Caco-2 (cell line): ENCODE measurements around the gene SEC16B. TPM values are rescaled to one million over a fixed set of nuclear protein-coding genes. Genes with fewer than 3 reads are reported as not detected.
"Not testable (repeated sequence)": the region's sequence is repeated elsewhere in the genome, so short reads cannot be mapped to it uniquely, and the experiment has no call there.

Experiments
- BruUV-seq: library from RNA; stranded (reverse); fragments of 400-500 nt; replicated peaks from 2 replicates; lab custom pipeline; 2021; lab: Mats Ljungman, UMichigan
- CTCF ChIA-PET: fragments of 300-600 bp; sonication (Branson Sonifier 250); formaldehyde crosslinking; loops from one replicate; lab custom pipeline; 2022; ENCODE audit warnings: antibody characterized with exemption; lab: Charles Lee
- POLR2A ChIA-PET: fragments of 300-600 bp; sonication (Branson Sonifier 250); formaldehyde crosslinking; loops from one replicate; lab custom pipeline; 2022; ENCODE audit warnings: antibody characterized with exemption; lab: Charles Lee
- DNase-seq, 2 experiments: peaks; one replicate each; pipeline versions ENCODE4 v3.0.0 to v3.0.0-alpha.2; 2020 to 2022
- H3K27me3 ChIP-seq: replicated peaks from 2 replicates; pipeline ENCODE4 v1.6.0; 2011; ENCODE audit warnings: low read length; ENCODE audit not compliant: control insufficient read depth, insufficient read depth
- H3K36me3 ChIP-seq: 2 replicates; pipeline ENCODE4 v1.5.1; 2011; ENCODE audit warnings: low read length; ENCODE audit not compliant: control insufficient read depth, insufficient read depth
- H3K4me1 ChIP-seq: fragments of 250-450 bp; sonication (Bioruptor Pico); 2 replicates; pipeline ENCODE4 v1.5.1; 2020; ENCODE audit warnings: mild to moderate bottlenecking
- H3K4me3 ChIP-seq: 2 replicates; pipeline ENCODE4 v1.5.1; 2011; ENCODE audit warnings: low read depth, mild to moderate bottlenecking, control low read depth, low read length
- H3K9me3 ChIP-seq: fragments of 250-450 bp; sonication (Bioruptor Pico); 2 replicates; pipeline ENCODE4 v1.5.1; 2020; ENCODE audit warnings: mild to moderate bottlenecking, moderate library complexity
- H3K27ac Mint-ChIP-seq: one replicate; pipeline ENCODE4 v1.8.0; 2022; ENCODE audit warnings: mixed read lengths; ENCODE audit not compliant: unreplicated experiment
- H3K27me3 Mint-ChIP-seq: one replicate; pipeline ENCODE4 v1.8.0; 2022; ENCODE audit warnings: mixed read lengths; ENCODE audit not compliant: insufficient read depth, unreplicated experiment
- H3K36me3 Mint-ChIP-seq: one replicate; pipeline ENCODE4 v1.8.0; 2022; ENCODE audit warnings: mild to moderate bottlenecking, mixed read lengths; ENCODE audit not compliant: insufficient read depth, unreplicated experiment
- H3K4me1 Mint-ChIP-seq: one replicate; pipeline ENCODE4 v1.8.0; 2022; ENCODE audit warnings: low read depth, mixed read lengths; ENCODE audit not compliant: unreplicated experiment
- H3K4me3 Mint-ChIP-seq: one replicate; pipeline ENCODE4 v1.8.0; 2022; ENCODE audit warnings: mild to moderate bottlenecking, moderate library complexity, mixed read lengths; ENCODE audit not compliant: unreplicated experiment
- H3K9me3 Mint-ChIP-seq: one replicate; pipeline ENCODE4 v1.8.0; 2022; ENCODE audit warnings: mixed read lengths; ENCODE audit not compliant: unreplicated experiment
- intact Hi-C: fragments of 100-400 bp; cut with micrococcal nuclease; formaldehyde crosslinking; loops from one replicate; pipeline ENCODE4 v1.10.0; 2022; ENCODE audit not compliant: unreplicated experiment
- total RNA-seq: library from RNA; stranded (reverse); gene quantifications from 2 replicates; pipeline ENCODE4 v1.2.3, GENCODE V29; 2022
- TF ChIP-seq, protein P1 (sequence below), 2 experiments: fragments of 200-600 bp in 1 of 2; IDR thresholded peaks; 1 replicate in 1 of 2; 2 replicates in 1 of 2; pipeline versions ENCODE4 v1.5.1 to v1.8.0; 2011 to 2022; ENCODE audit warnings: antibody characterized with exemption in 1 of 2, control low read depth in 1 of 2, inconsistent platforms in 1 of 2, low read depth in 1 of 2, low read length in 1 of 2, mild to moderate bottlenecking in 1 of 2, moderate library complexity in 1 of 2; ENCODE audit not compliant: insufficient read depth in 1 of 2, severe bottlenecking in 1 of 2, unreplicated experiment in 1 of 2

SEC16B gene
- total RNA-seq, 1 experiment from 2014 or later, result 0.59 TPM

DNA sequence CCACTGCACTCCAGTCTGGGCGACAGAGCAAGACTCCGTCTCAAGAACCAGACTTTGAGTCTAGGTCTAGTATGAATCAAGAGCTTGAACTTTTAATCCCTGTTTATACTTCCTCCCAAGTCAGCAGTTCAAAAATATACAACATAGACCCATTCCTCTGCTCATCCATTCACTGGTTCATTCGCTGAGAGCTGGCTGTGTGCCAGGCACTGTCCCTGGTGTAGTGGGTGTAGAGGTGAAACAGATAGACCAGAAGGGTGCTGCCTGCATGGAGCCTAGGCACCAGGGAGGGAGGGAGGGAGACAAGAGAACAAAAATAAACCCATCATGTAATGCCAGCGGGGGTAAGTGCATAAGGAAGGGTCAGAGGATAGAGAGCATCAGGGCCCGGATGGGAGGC is 25.5 kb upstream of the SEC16B start:
- POLR2A ChIA-PET, result no interaction called here
- peaks cover 3% of the 10 kb centered on the region for H3K27me3 Mint-ChIP-seq
- TF ChIP-seq, protein P1, sequence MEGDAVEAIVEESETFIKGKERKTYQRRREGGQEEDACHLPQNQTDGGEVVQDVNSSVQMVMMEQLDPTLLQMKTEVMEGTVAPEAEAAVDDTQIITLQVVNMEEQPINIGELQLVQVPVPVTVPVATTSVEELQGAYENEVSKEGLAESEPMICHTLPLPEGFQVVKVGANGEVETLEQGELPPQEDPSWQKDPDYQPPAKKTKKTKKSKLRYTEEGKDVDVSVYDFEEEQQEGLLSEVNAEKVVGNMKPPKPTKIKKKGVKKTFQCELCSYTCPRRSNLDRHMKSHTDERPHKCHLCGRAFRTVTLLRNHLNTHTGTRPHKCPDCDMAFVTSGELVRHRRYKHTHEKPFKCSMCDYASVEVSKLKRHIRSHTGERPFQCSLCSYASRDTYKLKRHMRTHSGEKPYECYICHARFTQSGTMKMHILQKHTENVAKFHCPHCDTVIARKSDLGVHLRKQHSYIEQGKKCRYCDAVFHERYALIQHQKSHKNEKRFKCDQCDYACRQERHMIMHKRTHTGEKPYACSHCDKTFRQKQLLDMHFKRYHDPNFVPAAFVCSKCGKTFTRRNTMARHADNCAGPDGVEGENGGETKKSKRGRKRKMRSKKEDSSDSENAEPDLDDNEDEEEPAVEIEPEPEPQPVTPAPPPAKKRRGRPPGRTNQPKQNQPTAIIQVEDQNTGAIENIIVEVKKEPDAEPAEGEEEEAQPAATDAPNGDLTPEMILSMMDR (IDR thresholded peaks at IDR 0.05; ENCODE audit: insufficient read depth in 1 of 2, low read depth in 1 of 2, low read length in 1 of 2, severe bottlenecking in 1 of 2, unreplicated experiment in 1 of 2), result no peak
- no peaks in the 10 kb centered on the region for H3K36me3 Mint-ChIP-seq
- Histone ChIP-seq H3K36me3 (no peaks in the 10 kb centered on the region), H3K4me3 (no peak overlapping the region), H3K9me3 (no peaks in the 10 kb centered on the region), H3K4me1 (no peaks in the 10 kb centered on the region), H3K27me3 (no peaks in the 10 kb centered on the region; the same call in 1 of the 2 replicates)
- BruUV-seq, result no TSS peak
- no peaks in the 10 kb centered on the region for H3K9me3 Mint-ChIP-seq
- CTCF ChIA-PET, result interaction anchor here (0.6 kb wide), 1 partner anchor 129 kb away, joined by 3 read pairs; no protein-coding TSS in a partner anchor
- no peak overlapping the region for H3K27ac Mint-ChIP-seq
- DNase-seq, result no peak
- no peak overlapping the region for H3K4me3 Mint-ChIP-seq
- intact Hi-C loops, result no loop called here
- H3K4me1 Mint-ChIP-seq, result no peaks in the 10 kb centered on the region

DNA sequence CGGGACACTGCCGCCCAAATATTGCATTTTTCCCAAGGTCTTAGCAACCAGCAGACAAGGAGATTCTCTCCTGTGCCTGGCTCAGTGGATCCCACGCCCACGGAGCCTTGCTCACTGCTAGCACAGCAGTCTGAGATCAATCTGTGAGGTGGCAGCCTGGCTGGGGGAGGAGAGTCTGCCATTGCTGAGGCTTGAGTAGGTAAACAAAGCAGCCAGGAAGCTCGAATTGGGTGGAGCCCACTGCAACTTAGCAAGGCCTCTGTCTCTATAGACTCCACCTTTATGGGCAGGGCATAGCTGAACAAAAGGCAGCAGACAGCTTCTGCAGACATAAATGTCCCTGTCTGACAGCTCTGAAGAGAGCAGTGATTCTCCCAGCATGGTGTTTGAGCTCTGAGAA is 16.4 kb upstream of the SEC16B start:
- peaks cover 21% of the 10 kb centered on the region for H3K9me3 Mint-ChIP-seq
- H3K27ac Mint-ChIP-seq, H3K4me1 Mint-ChIP-seq, intact Hi-C loops, H3K4me3 ChIP-seq, H3K4me1 ChIP-seq, DNase-seq, H3K27me3 ChIP-seq, H3K4me3 Mint-ChIP-seq, CTCF ChIA-PET, H3K27me3 Mint-ChIP-seq, H3K36me3 Mint-ChIP-seq, POLR2A ChIA-PET, H3K9me3 ChIP-seq, BruUV-seq, H3K36me3 ChIP-seq: not testable (repeated sequence)

DNA sequence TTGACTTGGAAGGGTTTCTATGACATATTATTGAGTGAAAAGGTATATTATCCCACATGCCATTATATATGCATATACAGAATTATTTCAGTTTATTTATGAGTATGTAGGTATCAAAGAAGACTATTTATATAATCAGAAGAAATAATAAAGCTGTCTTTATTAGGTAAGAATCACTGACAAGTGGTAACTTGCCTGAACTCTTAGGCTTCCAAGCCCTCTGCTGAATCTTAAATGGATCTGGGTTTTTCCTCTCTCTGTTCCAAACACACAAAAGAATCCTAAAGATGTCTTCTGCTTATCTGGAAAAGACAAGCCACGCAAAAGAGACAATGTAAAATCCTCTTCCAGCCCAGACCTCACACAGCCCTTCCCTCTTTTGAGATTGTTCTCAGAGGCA is 14.9 kb upstream of the SEC16B start:
- intact Hi-C loops, result no loop called here
- Mint-ChIP-seq H3K27ac (no peak overlapping the region), H3K36me3 (no peaks in the 10 kb centered on the region), H3K27me3 (peaks cover 14% of the 10 kb centered on the region), H3K9me3 (peaks cover 21% of the 10 kb centered on the region), H3K4me1 (no peaks in the 10 kb centered on the region), H3K4me3 (no peak overlapping the region)
- Histone ChIP-seq H3K4me1 (no peaks in the 10 kb centered on the region), H3K4me3 (no peak overlapping the region), H3K36me3 (no peaks in the 10 kb centered on the region), H3K27me3 (no peaks in the 10 kb centered on the region), H3K9me3 (0 out of 2 replicates have a peak, but pooled peaks cover 2% of the 10 kb centered on the region)
- no TSS peak for BruUV-seq
- CTCF ChIA-PET, result no interaction called here
- POLR2A ChIA-PET, result no interaction called here
- TF ChIP-seq, protein P1 (IDR thresholded peaks at IDR 0.05; ENCODE audit: insufficient read depth in 1 of 2, low read depth in 1 of 2, low read length in 1 of 2, severe bottlenecking in 1 of 2, unreplicated experiment in 1 of 2), result no peak
- no peak for DNase-seq

- POLR2A ChIA-PET, result no interaction called here
- H3K4me1 Mint-ChIP-seq, result no peaks in the 10 kb centered on the region
- Histone ChIP-seq H3K4me3 (no peak overlapping the region), H3K9me3 (no peaks in the 10 kb centered on the region), H3K36me3 (no peaks in the 10 kb centered on the region), H3K4me1 (no peaks in the 10 kb centered on the region), H3K27me3 (no peaks in the 10 kb centered on the region)
- H3K9me3 Mint-ChIP-seq, result peaks cover 15% of the 10 kb centered on the region
- no peak overlapping the region for H3K27ac Mint-ChIP-seq
- BruUV-seq, result no TSS peak
- H3K4me3 Mint-ChIP-seq, result no peak overlapping the region
- intact Hi-C loops, result no loop called here
- CTCF ChIA-PET, result no interaction called here
- TF ChIP-seq, protein P1 (IDR thresholded peaks at IDR 0.05; ENCODE audit: insufficient read depth in 1 of 2, low read depth in 1 of 2, low read length in 1 of 2, severe bottlenecking in 1 of 2, unreplicated experiment in 1 of 2), result no peak
- H3K27me3 Mint-ChIP-seq, result peaks cover 14% of the 10 kb centered on the region
- H3K36me3 Mint-ChIP-seq, result no peaks in the 10 kb centered on the region
- no peak for DNase-seq
Observed at GRCh38 chr1:177984136-177984525, 14.3 kb upstream of the SEC16B start.
